HCT116 (cell line): ENCODE results near the gene AUTS2. TPM values are rescaled to one million over a fixed set of nuclear protein-coding genes. Genes with fewer than 3 reads are reported as not detected.

Experiments
- ATAC-seq: fragments of 200-7000 bp; cut with Tn5 transposase; 2 replicates; pipeline ENCODE4 v1.9.1; 2020; ENCODE audit warnings: mild to moderate bottlenecking, moderate library complexity
- BruUV-seq: library from RNA; stranded (reverse); fragments of 400-500 nt; replicated peaks from 2 replicates; lab custom pipeline; 2021; lab: Mats Ljungman, UMichigan
- CTCF ChIA-PET: fragments of 300-600 bp; sonication (Branson Sonifier 250); formaldehyde crosslinking; loops from one replicate; lab custom pipeline; 2021; ENCODE audit warnings: antibody characterized with exemption; lab: Charles Lee
- POLR2A ChIA-PET: fragments of 300-600, 350-600 bp; sonication (Branson Sonifier 250); formaldehyde crosslinking; loops from one replicate; lab custom pipeline; 2021; ENCODE audit warnings: antibody characterized with exemption; lab: Charles Lee
- RAD21 ChIA-PET, 2 experiments: fragments of 300-600 bp; sonication (Branson Sonifier 250); formaldehyde crosslinking; loops; one replicate each; lab custom pipeline; 2023; ENCODE audit warnings: low total read pairs in 2 of 2; ENCODE audit not compliant: uncharacterized antibody in 2 of 2, unreplicated experiment in 2 of 2, low non-redundant PET in 1 of 2; lab: Charles Lee
- DNase-seq: peaks from one replicate; pipeline ENCODE4 v3.0.0-alpha.2; 2010; ENCODE audit warnings: low read depth, low spot score
- H2AFZ ChIP-seq: fragments of 200-600 bp; shearing (Covaris generic), sonication (generic); 2 replicates; pipeline ENCODE4 v1.6.1; 2017; ENCODE audit warnings: low read depth, mixed run types, mixed read lengths, antibody characterized with exemption, low read length; ENCODE audit not compliant: poor library complexity, severe bottlenecking
- H3K27ac ChIP-seq: 2 replicates; pipeline ENCODE4 v1.5.1; 2012; ENCODE audit warnings: low read depth, low read length
- H3K27me3 ChIP-seq: fragments of 200-600 bp; sonication (generic); 2 replicates; pipeline ENCODE4 v1.6.1; 2016; ENCODE audit warnings: mixed run types, low read length, mixed read lengths; ENCODE audit not compliant: insufficient read depth
- H3K36me3 ChIP-seq, 2 experiments: fragments of 200-500 bp in 1 of 2; fragments of 200-600 bp in 1 of 2; sonication (Bioruptor generic) in 1 of 2; sonication (generic) in 1 of 2; 2 replicates each; pipeline versions ENCODE4 v1.5.1 to v1.6.1; 2014 to 2016; ENCODE audit warnings: low read length in 2 of 2, inconsistent platforms in 1 of 2, mixed read lengths in 1 of 2, mixed run types in 1 of 2; ENCODE audit not compliant: insufficient read depth in 2 of 2, control insufficient read depth in 1 of 2
- H3K4me1 ChIP-seq, 2 experiments: fragments of 200-600 bp in 1 of 2; sonication (generic) in 1 of 2; 2 replicates each; pipeline versions ENCODE4 v1.5.1 to v1.6.1; 2012 to 2017; ENCODE audit warnings: low read length in 2 of 2, inconsistent platforms in 1 of 2, mild to moderate bottlenecking in 1 of 2, mixed read lengths in 1 of 2, mixed run types in 1 of 2, moderate library complexity in 1 of 2; ENCODE audit not compliant: insufficient read depth in 2 of 2, control insufficient read depth in 1 of 2
- H3K4me2 ChIP-seq: fragments of 200-600 bp; sonication (generic); 2 replicates; pipeline ENCODE4 v1.6.1; 2017; ENCODE audit warnings: mixed run types, low read length, mixed read lengths
- H3K4me3 ChIP-seq, 2 experiments: fragments of 200-600 bp in 1 of 2; sonication (generic) in 1 of 2; replicated peaks in 1 of 2; 2 replicates each; pipeline ENCODE4 v1.5.1; 2011 to 2016; ENCODE audit warnings: low read length in 2 of 2, control low read depth in 1 of 2, low read depth in 1 of 2, mild to moderate bottlenecking in 1 of 2, mixed read lengths in 1 of 2, mixed run types in 1 of 2
- H3K79me2 ChIP-seq: fragments of 200-600 bp; sonication (generic); 2 replicates; pipeline ENCODE4 v1.6.1; 2017; ENCODE audit warnings: mild to moderate bottlenecking, mixed run types, low read length, moderate library complexity, mixed read lengths; ENCODE audit not compliant: insufficient read depth
- H3K9ac ChIP-seq: fragments of 200-600 bp; sonication (generic); 2 replicates; pipeline ENCODE4 v1.6.1; 2016; ENCODE audit warnings: low read length, mixed read lengths
- H3K9me2 ChIP-seq: fragments of 200-600 bp; sonication (generic), shearing (Covaris generic); 2 replicates; pipeline ENCODE4 v1.6.1; 2017; ENCODE audit warnings: mixed run types, mild to moderate bottlenecking, moderate library complexity; ENCODE audit not compliant: insufficient read depth
- H3K9me3 ChIP-seq, 2 experiments: fragments of 200-500 bp in 1 of 2; fragments of 200-600 bp in 1 of 2; sonication (Bioruptor generic) in 1 of 2; sonication (generic) in 1 of 2; 2 replicates each; pipeline ENCODE4 v1.6.1; 2014 to 2017; ENCODE audit warnings: low read length in 2 of 2, mixed read lengths in 2 of 2, inconsistent platforms in 1 of 2, low read depth in 1 of 2, mild to moderate bottlenecking in 1 of 2, mixed run types in 1 of 2, moderate library complexity in 1 of 2; ENCODE audit not compliant: control insufficient read depth in 1 of 2, insufficient read depth in 1 of 2
- H4K20me1 ChIP-seq: fragments of 200-600 bp; sonication (generic), shearing (Covaris generic); 2 replicates; pipeline ENCODE4 v1.6.1; 2017; ENCODE audit warnings: mixed run types, mild to moderate bottlenecking, moderate library complexity; ENCODE audit not compliant: insufficient read depth
- CBX3 ChIP-seq: IDR thresholded peaks from 2 replicates; pipeline ENCODE4 v1.6.1; 2012; ENCODE audit warnings: low read depth
- CEBPB ChIP-seq: IDR thresholded peaks from 2 replicates; pipeline ENCODE4 v1.6.1; 2012; ENCODE audit warnings: low read depth
- EGR1 ChIP-seq: IDR thresholded peaks from 2 replicates; pipeline ENCODE4 v1.6.1; 2012; ENCODE audit warnings: low read depth
- ELF1 ChIP-seq: IDR thresholded peaks from 2 replicates; pipeline ENCODE4 v1.6.1; 2012; ENCODE audit warnings: low read depth, borderline replicate concordance
- EZH2 ChIP-seq: fragments of 200-600 bp; sonication (generic); IDR thresholded peaks from 2 replicates; pipeline ENCODE4 v1.6.1; 2017; ENCODE audit warnings: antibody characterized with exemption, mixed run types
- EZH2phosphoT487 ChIP-seq: fragments of 200-600 bp; IDR thresholded peaks from 2 replicates; pipeline ENCODE4 v1.6.1; 2018; ENCODE audit warnings: antibody characterized with exemption, borderline replicate concordance
- RAD21 ChIP-seq: IDR thresholded peaks from 2 replicates; pipeline ENCODE4 v1.6.1; 2012; ENCODE audit warnings: low read depth, mild to moderate bottlenecking
- YY1 ChIP-seq: IDR thresholded peaks from 2 replicates; pipeline ENCODE4 v1.6.1; 2011; ENCODE audit warnings: low read length, low read depth, moderate library complexity, mild to moderate bottlenecking; ENCODE audit not compliant: insufficient replicate concordance; ENCODE audit errors: extremely low read depth
- ZFX ChIP-seq: fragments of 450-650 bp; IDR thresholded peaks from 2 replicates; pipeline ENCODE4 v1.6.1; 2017
- intact Hi-C: fragments of 100-400 bp; cut with micrococcal nuclease; formaldehyde crosslinking; loops from 2 replicates; pipeline ENCODE4 v1.10.0; 2022
- total RNA-seq: library from RNA; stranded (reverse); gene quantifications from one replicate; pipeline ENCODE4 v1.2.1, GENCODE V29; 2021; ENCODE audit not compliant: unreplicated experiment
- TF ChIP-seq, protein P1 (sequence below): IDR thresholded peaks from 2 replicates; pipeline ENCODE4 v1.6.1; 2012
- TF ChIP-seq, protein P2 (sequence below), 3 experiments: fragments of 200-600 bp in 1 of 3; sonication (generic) in 1 of 3; IDR thresholded peaks in 2 of 3; conservative IDR thresholded peaks in 1 of 3; 2 replicates each; pipeline ENCODE4 v1.5.1; 2012 to 2017; ENCODE audit warnings: low read depth in 2 of 3, low read length in 2 of 3, antibody characterized with exemption in 1 of 3, borderline replicate concordance in 1 of 3, control low read depth in 1 of 3, mild to moderate bottlenecking in 1 of 3, mixed read lengths in 1 of 3, mixed run types in 1 of 3, moderate library complexity in 1 of 3; ENCODE audit not compliant: insufficient read depth in 1 of 3
- TF ChIP-seq, protein P3 (sequence below): IDR thresholded peaks from 2 replicates; pipeline ENCODE4 v1.6.1; 2012
- TF ChIP-seq, protein P4 (sequence below): IDR thresholded peaks from 2 replicates; pipeline ENCODE4 v1.6.1; 2011; ENCODE audit warnings: mild to moderate bottlenecking, low read length, moderate library complexity; ENCODE audit not compliant: insufficient replicate concordance; ENCODE audit errors: extremely low read depth

The AUTS2 gene
- total RNA-seq, 1 experiment from 2014 or later, result 0.93 TPM

DNA sequence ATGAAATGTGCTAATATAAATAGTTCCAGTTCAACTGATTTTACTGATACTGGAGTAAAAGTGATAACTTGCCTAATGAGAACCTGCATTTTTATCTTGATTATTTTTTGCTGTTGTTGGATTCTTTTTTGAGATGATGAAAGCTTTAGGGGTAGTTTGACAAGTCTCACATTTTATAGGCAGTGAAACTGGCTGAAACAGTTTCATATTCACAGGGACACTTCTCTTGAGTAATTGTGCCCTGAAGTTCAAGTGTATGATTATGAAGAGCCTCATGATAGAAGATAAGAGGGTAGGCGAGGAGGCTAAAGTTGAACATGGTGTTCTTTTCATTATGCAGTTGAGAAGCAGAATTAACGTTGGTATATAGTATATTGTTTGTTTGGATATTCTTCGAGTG is 5.1 kb downstream of the AUTS2 start:
- ChIA-PET POLR2A (no interaction called here), RAD21 (no interaction called here)
- Histone ChIP-seq H4K20me1 (no peaks in the 10 kb centered on the region), H3K9me2 (no peaks in the 10 kb centered on the region), H3K36me3 (no peaks in the 10 kb centered on the region), H3K9ac (no peak overlapping the region), H3K4me3 (no peak overlapping the region), H3K4me1 (no peaks in the 10 kb centered on the region), H3K27me3 (no peaks in the 10 kb centered on the region), H2AFZ (no peak overlapping the region)
- no TSS peak for BruUV-seq
- ATAC-seq (no peak), DNase-seq (no peak)
- intact Hi-C loops, result no loop called here
- TF ChIP-seq, protein P1, sequence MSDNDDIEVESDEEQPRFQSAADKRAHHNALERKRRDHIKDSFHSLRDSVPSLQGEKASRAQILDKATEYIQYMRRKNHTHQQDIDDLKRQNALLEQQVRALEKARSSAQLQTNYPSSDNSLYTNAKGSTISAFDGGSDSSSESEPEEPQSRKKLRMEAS, result no peak
- TF ChIP-seq ZFX (no peak), EZH2 (no peak), EGR1 (no peak), EZH2phosphoT487 (no peak), CEBPB (no peak), ELF1 (no peak), YY1 (no peak), RAD21 (no peak), CBX3 (no peak)
- TF ChIP-seq, protein P2, sequence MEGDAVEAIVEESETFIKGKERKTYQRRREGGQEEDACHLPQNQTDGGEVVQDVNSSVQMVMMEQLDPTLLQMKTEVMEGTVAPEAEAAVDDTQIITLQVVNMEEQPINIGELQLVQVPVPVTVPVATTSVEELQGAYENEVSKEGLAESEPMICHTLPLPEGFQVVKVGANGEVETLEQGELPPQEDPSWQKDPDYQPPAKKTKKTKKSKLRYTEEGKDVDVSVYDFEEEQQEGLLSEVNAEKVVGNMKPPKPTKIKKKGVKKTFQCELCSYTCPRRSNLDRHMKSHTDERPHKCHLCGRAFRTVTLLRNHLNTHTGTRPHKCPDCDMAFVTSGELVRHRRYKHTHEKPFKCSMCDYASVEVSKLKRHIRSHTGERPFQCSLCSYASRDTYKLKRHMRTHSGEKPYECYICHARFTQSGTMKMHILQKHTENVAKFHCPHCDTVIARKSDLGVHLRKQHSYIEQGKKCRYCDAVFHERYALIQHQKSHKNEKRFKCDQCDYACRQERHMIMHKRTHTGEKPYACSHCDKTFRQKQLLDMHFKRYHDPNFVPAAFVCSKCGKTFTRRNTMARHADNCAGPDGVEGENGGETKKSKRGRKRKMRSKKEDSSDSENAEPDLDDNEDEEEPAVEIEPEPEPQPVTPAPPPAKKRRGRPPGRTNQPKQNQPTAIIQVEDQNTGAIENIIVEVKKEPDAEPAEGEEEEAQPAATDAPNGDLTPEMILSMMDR (IDR thresholded peaks at IDR 0.05 in 2 of 3, conservative IDR thresholded peaks at IDR 0.05 in 1 of 3; ENCODE audit: borderline replicate concordance in 1 of 3, insufficient read depth in 1 of 3, low read depth in 2 of 3, low read length in 2 of 3), result no peak
- TF ChIP-seq, protein P3, sequence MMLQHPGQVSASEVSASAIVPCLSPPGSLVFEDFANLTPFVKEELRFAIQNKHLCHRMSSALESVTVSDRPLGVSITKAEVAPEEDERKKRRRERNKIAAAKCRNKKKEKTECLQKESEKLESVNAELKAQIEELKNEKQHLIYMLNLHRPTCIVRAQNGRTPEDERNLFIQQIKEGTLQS, result no peak
- TF ChIP-seq, protein P4, sequence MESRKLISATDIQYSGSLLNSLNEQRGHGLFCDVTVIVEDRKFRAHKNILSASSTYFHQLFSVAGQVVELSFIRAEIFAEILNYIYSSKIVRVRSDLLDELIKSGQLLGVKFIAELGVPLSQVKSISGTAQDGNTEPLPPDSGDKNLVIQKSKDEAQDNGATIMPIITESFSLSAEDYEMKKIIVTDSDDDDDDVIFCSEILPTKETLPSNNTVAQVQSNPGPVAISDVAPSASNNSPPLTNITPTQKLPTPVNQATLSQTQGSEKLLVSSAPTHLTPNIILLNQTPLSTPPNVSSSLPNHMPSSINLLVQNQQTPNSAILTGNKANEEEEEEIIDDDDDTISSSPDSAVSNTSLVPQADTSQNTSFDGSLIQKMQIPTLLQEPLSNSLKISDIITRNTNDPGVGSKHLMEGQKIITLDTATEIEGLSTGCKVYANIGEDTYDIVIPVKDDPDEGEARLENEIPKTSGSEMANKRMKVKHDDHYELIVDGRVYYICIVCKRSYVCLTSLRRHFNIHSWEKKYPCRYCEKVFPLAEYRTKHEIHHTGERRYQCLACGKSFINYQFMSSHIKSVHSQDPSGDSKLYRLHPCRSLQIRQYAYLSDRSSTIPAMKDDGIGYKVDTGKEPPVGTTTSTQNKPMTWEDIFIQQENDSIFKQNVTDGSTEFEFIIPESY, result no peak
- TF ChIP-seq, all 23 proteins: peak for 0
- CTCF ChIA-PET, result no interaction called here
- H3K9me3 ChIP-seq, result peaks cover 0 to 25% of the 10 kb centered on the region in 2 experiments; a peak in 1 of 4 replicates
- no peaks in the 10 kb centered on the region for H3K79me2 ChIP-seq
- H3K4me2 ChIP-seq, result no peak overlapping the region
- H3K27ac ChIP-seq, result no peak overlapping the region
